ENCODE measurements around the gene C1orf174. TPM values are rescaled to one million over a fixed set of nuclear protein-coding genes. Genes with fewer than 3 reads are reported as not detected.

Gene C1orf174
- total and polyA plus RNA-seq, 12 donors = 7.5 to 13.4 (median 10.9) TPM

- H3K4me1 ChIP-seq = peaks cover 10 to 30% (median 24%) of the 10 kb centered on the region in 9 donors
- peak within 1 kb of the TSS in 9 of 10 donors; percentile 64 to 86 (median 78) for H3K27ac ChIP-seq
- ATAC-seq = peak; percentile 96 to 98 (median 97)
- H3K36me3 ChIP-seq = peaks cover 0 to 3% (median 0%) of the 10 kb centered on the region in 9 donors
- peak within 1 kb of the TSS; percentile 63 to 95 (median 86) for H3K4me3 ChIP-seq
- intact Hi-C loops (cut with DNase I) = loop anchor here in 4 of 10 donors (2.0 to 5.0 kb wide), 3 partner anchors 40 to 45 kb away; partner anchors contain the start of gene C1orf174 (in 3 of the 4)
- peak in 4 of 9 donors; percentile 36 to 43 (median 40) for TF ChIP-seq CTCF (IDR thresholded peaks at IDR 0.05)
- no peaks in the 10 kb centered on the region for H3K27me3 ChIP-seq
- DNase-seq = peak; percentile 83 to 89
- WGBS, 2 donors = 0% methylated on average over 69 to 73 of the region's 73 CpGs
- no peaks in the 10 kb centered on the region for H3K9me3 ChIP-seq
These were observed 42.9 kb downstream of the C1orf174 start, which contains the start of the genes CEP104 and DFFB for GRCh38 chr1:3856923-3857790. TSS of gene CEP104 (minus strand) at chr1:3857211. CDS start at chr1:3852407, 4,804 bp downstream. TSS of gene DFFB (plus strand) at chr1:3857476. CDS start at chr1:3857604, 128 bp downstream.

GRCh38 chr1:3852711-3853485 lies 47.2 kb downstream of the C1orf174 start:
- Histone ChIP-seq H3K4me1 (peaks cover 6 to 22% (median 16%) of the 10 kb centered on the region in 9 donors), H3K36me3 (peaks cover 0 to 44% (median 29%) of the 10 kb centered on the region in 9 donors), H3K4me3 (no peak overlapping the region), H3K27me3 (no peaks in the 10 kb centered on the region), H3K27ac (no peak overlapping the region), H3K9me3 (no peaks in the 10 kb centered on the region)
- intact Hi-C loops (cut with DNase I) = no loop called here
- no peak for DNase-seq
- WGBS, 2 donors = 80 to 82% methylated on average over 15 of the region's 15 CpGs
- ATAC-seq = no peak
- TF ChIP-seq CTCF (IDR thresholded peaks at IDR 0.05) = no peak

GRCh38 chr1:3852091-3852490 lies 48.0 kb downstream of the C1orf174 start:
- 89 to 90% methylated on average over 12 of the region's 12 CpGs for WGBS, 2 donors
- H3K36me3 ChIP-seq = peaks cover 0 to 52% (median 32%) of the 10 kb centered on the region in 9 donors
- H3K4me3 ChIP-seq = no peak overlapping the region
- ATAC-seq (no peak), DNase-seq (no peak)
- intact Hi-C loops (cut with DNase I) = no loop called here
- H3K27me3 ChIP-seq = no peaks in the 10 kb centered on the region
- no peak overlapping the region for H3K27ac ChIP-seq
- peaks cover 6 to 18% (median 13%) of the 10 kb centered on the region in 9 donors for H3K4me1 ChIP-seq
- no peaks in the 10 kb centered on the region for H3K9me3 ChIP-seq
- TF ChIP-seq CTCF (IDR thresholded peaks at IDR 0.05) = no peak

- Histone ChIP-seq H3K36me3 (peaks cover 0 to 60% (median 35%) of the 10 kb centered on the region in 9 donors), H3K27me3 (no peaks in the 10 kb centered on the region), H3K4me1 (peaks cover 6 to 16% (median 11%) of the 10 kb centered on the region in 9 donors), H3K4me3 (no peak overlapping the region), H3K9me3 (no peaks in the 10 kb centered on the region), H3K27ac (no peak overlapping the region)
- intact Hi-C loops (cut with DNase I) = no loop called here
- DNase-seq (no peak), ATAC-seq (no peak)
- WGBS, 2 donors = 87 to 91% methylated on average over 6 of the region's 6 CpGs
- TF ChIP-seq CTCF (IDR thresholded peaks at IDR 0.05) = no peak
These were observed 48.8 kb downstream of the C1orf174 start for GRCh38 chr1:3851292-3851691.

Data from heart right ventricle (tissue), 16 donors.